H1 (cell line): ENCODE measurements around the gene PLTP. TPM values are rescaled to one million over a fixed set of nuclear protein-coding genes. Genes with fewer than 3 reads are reported as not detected.

Experiments
- ATF2 ChIP-seq: IDR thresholded peaks from 2 replicates; pipeline ENCODE4 v1.6.1; 2012; ENCODE audit warnings: low read length, inconsistent platforms
- BCL11A ChIP-seq, 2 experiments: IDR thresholded peaks; one replicate each; pipeline ENCODE4 v1.6.1; 2011; ENCODE audit warnings: low read depth in 2 of 2, low read length in 2 of 2, mild to moderate bottlenecking in 2 of 2
- CBX5 ChIP-seq: fragments of 300-800, 300-1000 bp; sonication (generic); IDR thresholded peaks from 2 replicates; pipeline ENCODE4 v1.7.1; 2016; ENCODE audit warnings: antibody characterized with exemption, low read length, low read depth
- CREB1 ChIP-seq: IDR thresholded peaks from 2 replicates; pipeline ENCODE4 v1.6.1; 2012; ENCODE audit warnings: inconsistent platforms
- CTBP2 ChIP-seq: IDR thresholded peaks from 2 replicates; pipeline ENCODE4 v1.7.0; 2011; ENCODE audit warnings: borderline replicate concordance, mild to moderate bottlenecking, moderate library complexity, mixed read lengths, low read length; ENCODE audit not compliant: insufficient read depth, insufficient read length
- EGR1 ChIP-seq: IDR thresholded peaks from 2 replicates; pipeline ENCODE4 v1.6.1; 2011; ENCODE audit warnings: low read depth, low read length, borderline replicate concordance
- HDAC6 ChIP-seq: IDR thresholded peaks from one replicate; pipeline ENCODE4 v1.7.1; 2012; ENCODE audit warnings: low read depth, mild to moderate bottlenecking, inconsistent platforms, low read length, moderate library complexity
- KDM1A ChIP-seq: fragments of 200-600, 300-600 bp; sonication (generic); IDR thresholded peaks from 2 replicates; pipeline ENCODE4 v1.7.1; 2016; ENCODE audit warnings: mild to moderate bottlenecking, low read length, borderline replicate concordance
- KDM4A ChIP-seq: IDR thresholded peaks from one replicate; pipeline ENCODE4 v1.7.1; 2012; ENCODE audit warnings: low read depth, mild to moderate bottlenecking, moderate library complexity, low read length, inconsistent platforms; ENCODE audit not compliant: severe bottlenecking
- NANOG ChIP-seq: IDR thresholded peaks from 2 replicates; pipeline ENCODE4 v1.6.1; 2011; ENCODE audit warnings: low read length, low read depth, mild to moderate bottlenecking, inconsistent platforms; ENCODE audit not compliant: insufficient read depth, poor library complexity, severe bottlenecking
- POU5F1 ChIP-seq: IDR thresholded peaks from 2 replicates; pipeline ENCODE4 v1.6.1; 2011; ENCODE audit warnings: low read depth, mild to moderate bottlenecking, low read length, moderate library complexity
- RAD21 ChIP-seq, 2 experiments: IDR thresholded peaks in 1 of 2; conservative IDR thresholded peaks in 1 of 2; 2 replicates each; pipeline ENCODE4 v1.6.1; 2011; ENCODE audit warnings: low read depth in 2 of 2, low read length in 2 of 2, improper control_type of control experiment in 1 of 2, inconsistent platforms in 1 of 2, mild to moderate bottlenecking in 1 of 2, moderate library complexity in 1 of 2
- RNF2 ChIP-seq: fragments of 200-900, 300-1000 bp; sonication (generic); IDR thresholded peaks from 2 replicates; pipeline ENCODE4 v1.7.1; 2016; ENCODE audit warnings: borderline replicate concordance, low read depth, mild to moderate bottlenecking, antibody characterized with exemption, low read length; ENCODE audit not compliant: poor library complexity, severe bottlenecking; ENCODE audit errors: missing control alignments
- SAP30 ChIP-seq: fragments of 300-600 bp; sonication (generic); IDR thresholded peaks from 2 replicates; pipeline ENCODE4 v1.7.1; 2012; ENCODE audit warnings: low read length, moderate library complexity, mild to moderate bottlenecking, inconsistent platforms; ENCODE audit not compliant: insufficient read depth, insufficient replicate concordance
- SP2 ChIP-seq: IDR thresholded peaks from 2 replicates; pipeline ENCODE4 v1.6.1; 2012; ENCODE audit warnings: mild to moderate bottlenecking, low read length, inconsistent platforms
- SUZ12 ChIP-seq: fragments of 200-600 bp; sonication (generic); IDR thresholded peaks from 2 replicates; pipeline ENCODE4 v1.6.1; 2012; ENCODE audit warnings: mild to moderate bottlenecking, inconsistent platforms, low read length, moderate library complexity, mixed read lengths
- TCF12 ChIP-seq: IDR thresholded peaks from 2 replicates; pipeline ENCODE4 v1.6.1; 2011; ENCODE audit warnings: low read depth, mild to moderate bottlenecking, low read length
- USF2 ChIP-seq: IDR thresholded peaks from 2 replicates; pipeline ENCODE4 v1.6.1; 2011; ENCODE audit warnings: low read length, improper control_type of control experiment
- YY1 ChIP-seq: IDR thresholded peaks from 2 replicates; pipeline ENCODE4 v1.6.1; 2011; ENCODE audit warnings: low read depth, mild to moderate bottlenecking, low read length
- polyA plus RNA-seq, 7 experiments: library from polyadenylated mRNA; depleted of rRNA in 3 of 7; stranded (reverse) in 5 of 7; unstranded in 2 of 7; fragments of >200 nt in 5 of 7; fragments of 200-250 nt in 2 of 7; gene quantifications; 1 replicate in 5 of 7; 2 replicates in 1 of 7; 4 replicates in 1 of 7; pipeline versions ENCODE4 v1.2.1 to v1.2.3, GENCODE V29; 2011 to 2013; ENCODE audit warnings: missing spikeins in 2 of 7, mixed read lengths in 2 of 7
- total RNA-seq: library from RNA; stranded (reverse); fragmentation: NEBNext Ultra II Directional; extraction: Animal tissue kit (Norgen Biotek cat#: 25700); gene quantifications from 2 replicates; pipeline ENCODE4 v1.2.1, GENCODE V29; 2021

PLTP gene
- total and polyA plus RNA-seq, 2 of the 8 experiments (the other 6 are each of a cell fraction or from before 2014, with no cell fraction given), result 120 to 194 TPM

GRCh38 chr20:45911486-45912343 is at the start of gene PLTP (continued):
- TF ChIP-seq ATF2 (no peak), CTBP2 (no peak), SUZ12 (no peak), TCF12 (no peak), HDAC6 (no peak), SP2 (no peak), SAP30 (peak; percentile 58), KDM4A (no peak), USF2 (peak; percentile 50; the same call in 1 of the 2 replicates), KDM1A (peak; percentile 69), RAD21 (IDR thresholded peaks at IDR 0.05 in 1 of 2, conservative IDR thresholded peaks at IDR 0.05 in 1 of 2; ENCODE audit: low read depth in 2 of 2, low read length in 2 of 2) (no peak), POU5F1 (no peak), BCL11A (IDR thresholded peaks at IDR 0.05; ENCODE audit: low read depth in 2 of 2, low read length in 2 of 2) (no peak), YY1 (no peak), EGR1 (no peak), CREB1 (no peak), NANOG (no peak), RNF2 (no peak), CBX5 (no peak)
